Right lobe of liver (tissue), 4 donors: Measurements from ENCODE around the gene SPHK1.

ENCODE experiments used
- CTCF ChIP-seq, 4 donors: fragments of 200-600 bp in 3 of 4; fragments of 450-650 bp in 1 of 4; IDR thresholded peaks; one replicate each; pipeline versions ENCODE4 v1.5.1 to v1.8.0; 2016 to 2022; ENCODE audit warnings: antibody characterized with exemption in 4 of 4, mild to moderate bottlenecking in 2 of 4
- POLR2A ChIP-seq: fragments of 450-650 bp; IDR thresholded peaks from one replicate; pipeline ENCODE4 v1.6.1; 2017; ENCODE audit warnings: antibody characterized with exemption, mild to moderate bottlenecking
- donor health status: DM: no; HTN: no; CAD: no.
- donor health status: DM: no; HTN: no; CAD: no.
- donor health status: DM: no; HTN: yes; CAD: no.

- TF ChIP-seq POLR2A (no peak), CTCF (IDR thresholded peaks at IDR 0.05) (no peak)
Observed at GRCh38 chr17:76354747-76355310, 29.6 kb upstream of the SPHK1 start.
